HG03108 (cell line): ENCODE data around the gene VEZF1.
"Not testable (repeated sequence)": the region's sequence is repeated elsewhere in the genome, so short reads cannot be mapped to it uniquely, and the experiment has no call there.

ENCODE experiments used
- ATAC-seq: cut with Tn5 transposase; IDR thresholded peaks from one replicate; pipeline ENCODE4 v1.9.1; 2021; ENCODE audit warnings: moderate library complexity; ENCODE audit not compliant: unreplicated experiment

Gene VEZF1

GRCh38 chr17:57976594-57976993 is 11.5 kb downstream of the VEZF1 start:
- ATAC-seq = no peak

- ATAC-seq = no peak
These were observed 13.0 kb downstream of the VEZF1 start for GRCh38 chr17:57975044-57975443.

- ATAC-seq = not testable (repeated sequence)
These were observed 13.8 kb downstream of the VEZF1 start for GRCh38 chr17:57974053-57974824.

GRCh38 chr17:57972151-57972550 is 15.9 kb downstream of the VEZF1 start:
- no peak for ATAC-seq

GRCh38 chr17:57971572-57971971 is 16.5 kb downstream of the VEZF1 start:
- ATAC-seq = no peak

- ATAC-seq = no peak
These were observed 17.3 kb downstream of the VEZF1 start for GRCh38 chr17:57970710-57971109.

- ATAC-seq = no peak
These were observed 19.6 kb downstream of the VEZF1 start for GRCh38 chr17:57968456-57968855.

- no peak for ATAC-seq
These were observed 21.2 kb downstream of the VEZF1 start for GRCh38 chr17:57966875-57967274.

- ATAC-seq = no peak
These were observed 21.8 kb downstream of the VEZF1 start for GRCh38 chr17:57966246-57966645.

GRCh38 chr17:57965521-57966160 is 22.4 kb downstream of the VEZF1 start:
- ATAC-seq = no peak

GRCh38 chr17:57963149-57963511 is 24.9 kb downstream of the VEZF1 start:
- ATAC-seq = no peak

GRCh38 chr17:57962279-57963148 is 25.5 kb downstream of the VEZF1 start:
- ATAC-seq = no peak

- no peak for ATAC-seq
These were observed 28.1 kb downstream of the VEZF1 start for GRCh38 chr17:57959929-57960328.

- not testable (repeated sequence) for ATAC-seq
These were observed 29.7 kb downstream of the VEZF1 start for GRCh38 chr17:57958391-57958790.

GRCh38 chr17:57957886-57958285 is 30.2 kb downstream of the VEZF1 start:
- no peak for ATAC-seq

- no peak for ATAC-seq
These were observed 30.8 kb downstream of the VEZF1 start for GRCh38 chr17:57957120-57957850.

GRCh38 chr17:57956291-57957119 is 31.5 kb downstream of the VEZF1 start:
- ATAC-seq = peak; percentile 72

- ATAC-seq = no peak
These were observed 32.7 kb downstream of the VEZF1 start, which contains the start of gene CUEDC1 for GRCh38 chr17:57955183-57955931. Gene CUEDC1 (minus strand): TSS chr17:57955412. CDS start chr17:57885564, 69,848 bp downstream.
